ENCODE measurements around the gene PSMF1. TPM values are rescaled to one million over a fixed set of nuclear protein-coding genes. Genes with fewer than 3 reads are reported as not detected.

PSMF1 gene
- total RNA-seq, 1 experiment from 2014 or later: 90.8 TPM

DNA sequence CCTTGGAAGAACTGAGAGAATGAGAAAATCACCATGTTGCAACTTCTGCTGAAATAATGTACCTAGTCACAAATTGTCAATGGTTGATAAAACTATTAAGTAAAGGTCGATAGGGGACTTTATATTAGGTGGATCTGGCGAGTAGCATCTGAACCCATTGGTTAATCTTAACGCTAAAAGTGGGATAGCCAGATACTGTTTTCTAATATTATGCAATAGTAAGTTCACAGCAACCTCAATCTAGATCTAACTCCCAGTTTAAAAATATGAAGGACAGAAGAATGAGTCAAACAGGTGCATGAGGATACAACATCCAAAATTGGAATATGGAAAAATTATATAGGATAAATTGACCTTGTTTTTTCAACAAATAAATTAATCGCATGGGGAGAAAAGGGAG, 18.8 kb downstream of the PSMF1 start:
- no peaks in the 10 kb centered on the region for H3K23me2 ChIP-seq (ENCODE audit: insufficient read length, low read depth, low read length, poor library complexity, severe bottlenecking)
- H2BK12ac ChIP-seq (ENCODE audit: insufficient read length, low read depth, low read length): no peak overlapping the region
- H4K8ac ChIP-seq (replicated peaks; ENCODE audit: insufficient read length, low read depth, low read length): no peak overlapping the region
- H3K23ac ChIP-seq (ENCODE audit: insufficient read length, low read depth, low read length): no peak overlapping the region
- H3K9me3 Mint-ChIP-seq: no peaks in the 10 kb centered on the region
- no peak overlapping the region for H4K91ac ChIP-seq (ENCODE audit: insufficient read length, low read depth, low read length)
- H3K36me3 Mint-ChIP-seq (ENCODE audit: insufficient read depth in 1 of 3, low read depth in 3 of 3): peaks cover 42 to 71% (median 67%) of the 10 kb centered on the region in 3 experiments; a peak in 6 of 7 replicates
- H3T11ph ChIP-seq (ENCODE audit: low read length): no peak overlapping the region
- no peak overlapping the region for H2BK20ac ChIP-seq (ENCODE audit: low read depth, low read length, poor library complexity, severe bottlenecking)
- no peak overlapping the region for H3K4me3 Mint-ChIP-seq
- no peak overlapping the region for H3K56ac ChIP-seq (ENCODE audit: insufficient read length, low read depth, low read length)
- no peak overlapping the region for H2BK120ac ChIP-seq (ENCODE audit: low read depth, low read length, poor library complexity, severe bottlenecking)
- no peaks in the 10 kb centered on the region for H3K27me3 ChIP-seq (ENCODE audit: insufficient read depth, low read length)
- H3K14ac ChIP-seq (ENCODE audit: insufficient read depth, low read length): no peak overlapping the region
- no peak overlapping the region for H2AK5ac ChIP-seq (ENCODE audit: insufficient read length, low read length)
- no peak for DNase-seq
- no peak overlapping the region for H3K4ac ChIP-seq (ENCODE audit: low read depth, low read length)
- no peaks in the 10 kb centered on the region for H3K4me1 ChIP-seq (ENCODE audit: insufficient read depth, low read length)
- H3K18ac ChIP-seq (ENCODE audit: insufficient read length, low read depth, low read length): no peak overlapping the region
- no peak overlapping the region for H2BK5ac ChIP-seq (ENCODE audit: insufficient read length, low read length)
- H4K5ac ChIP-seq (ENCODE audit: insufficient read length, low read depth, low read length): no peak overlapping the region
- no peaks in the 10 kb centered on the region for H3K79me2 ChIP-seq (ENCODE audit: insufficient read depth, low read length)
- TF ChIP-seq, protein P1, sequence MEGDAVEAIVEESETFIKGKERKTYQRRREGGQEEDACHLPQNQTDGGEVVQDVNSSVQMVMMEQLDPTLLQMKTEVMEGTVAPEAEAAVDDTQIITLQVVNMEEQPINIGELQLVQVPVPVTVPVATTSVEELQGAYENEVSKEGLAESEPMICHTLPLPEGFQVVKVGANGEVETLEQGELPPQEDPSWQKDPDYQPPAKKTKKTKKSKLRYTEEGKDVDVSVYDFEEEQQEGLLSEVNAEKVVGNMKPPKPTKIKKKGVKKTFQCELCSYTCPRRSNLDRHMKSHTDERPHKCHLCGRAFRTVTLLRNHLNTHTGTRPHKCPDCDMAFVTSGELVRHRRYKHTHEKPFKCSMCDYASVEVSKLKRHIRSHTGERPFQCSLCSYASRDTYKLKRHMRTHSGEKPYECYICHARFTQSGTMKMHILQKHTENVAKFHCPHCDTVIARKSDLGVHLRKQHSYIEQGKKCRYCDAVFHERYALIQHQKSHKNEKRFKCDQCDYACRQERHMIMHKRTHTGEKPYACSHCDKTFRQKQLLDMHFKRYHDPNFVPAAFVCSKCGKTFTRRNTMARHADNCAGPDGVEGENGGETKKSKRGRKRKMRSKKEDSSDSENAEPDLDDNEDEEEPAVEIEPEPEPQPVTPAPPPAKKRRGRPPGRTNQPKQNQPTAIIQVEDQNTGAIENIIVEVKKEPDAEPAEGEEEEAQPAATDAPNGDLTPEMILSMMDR (conservative IDR thresholded peaks at IDR 0.05): no peak
- no peak overlapping the region for H3K27ac ChIP-seq (ENCODE audit: insufficient read length, low read depth, low read length)
- no peak overlapping the region for H3K4me2 ChIP-seq (ENCODE audit: insufficient read depth, insufficient read length, low read length)
- H3K27me3 Mint-ChIP-seq (ENCODE audit: low read depth): no peaks in the 10 kb centered on the region
- H3K9ac ChIP-seq (ENCODE audit: extremely low read depth, insufficient read length, low read length): no peak overlapping the region
- no peaks in the 10 kb centered on the region for H3K9me3 ChIP-seq (ENCODE audit: control insufficient read depth, low read depth, low read length)
- no CpG with 5 or more reads among the region's 4 CpGs for WGBS (ENCODE audit: extremely low coverage, insufficient read length, low lambda C conversion rate)
- H3K27ac Mint-ChIP-seq: no peak overlapping the region
- no peaks in the 10 kb centered on the region for H3K4me1 Mint-ChIP-seq
- H4K20me1 ChIP-seq (ENCODE audit: control insufficient read depth, insufficient read depth, insufficient read length): no peaks in the 10 kb centered on the region
- no peak overlapping the region for H2AFZ ChIP-seq (ENCODE audit: low read length)
- H3K79me1 ChIP-seq (ENCODE audit: insufficient read depth, low read depth, low read length, poor library complexity, severe bottlenecking): no peaks in the 10 kb centered on the region
- H2BK15ac ChIP-seq (ENCODE audit: low read depth, low read length): no peak overlapping the region
